HepG2 (cell line): Measurements from ENCODE around the gene RUNDC1. TPM values are rescaled to one million over a fixed set of nuclear protein-coding genes. Genes with fewer than 3 reads are reported as not detected.
A peak's percentile ranks its signal among the peaks of the same experiment; 100 is the strongest.

ENCODE experiments used
- BRCA1 ChIP-seq: sonication (generic); formaldehyde crosslinking; IDR thresholded peaks from 2 replicates; pipeline ENCODE4 v1.4.0; 2020; ENCODE audit warnings: missing genetic modification reagents
- DR1 ChIP-seq: sonication (generic); formaldehyde crosslinking; IDR thresholded peaks from 2 replicates; pipeline ENCODE4 v1.8.0; 2021; ENCODE audit warnings: mild to moderate bottlenecking, missing genetic modification reagents, inconsistent platforms
- GATAD2A ChIP-seq: IDR thresholded peaks from 2 replicates; pipeline ENCODE4 v1.6.1; 2016
- GFI1 ChIP-seq: sonication (generic); formaldehyde crosslinking; IDR thresholded peaks from 2 replicates; pipeline ENCODE4 v1.5.0; 2020; ENCODE audit warnings: missing genetic modification reagents, mild to moderate bottlenecking, borderline replicate concordance
- MXI1 ChIP-seq: IDR thresholded peaks from 3 replicates; pipeline ENCODE4 v1.6.1; 2012; ENCODE audit warnings: low read depth, low read length, inconsistent platforms, borderline replicate concordance
- PRMT3 ChIP-seq: sonication (generic); formaldehyde crosslinking; IDR thresholded peaks from 2 replicates; pipeline ENCODE4 v1.8.1; 2022; ENCODE audit warnings: low read depth, mild to moderate bottlenecking, moderate library complexity, missing genetic modification reagents, borderline replicate concordance
- SALL1 ChIP-seq: sonication (generic); formaldehyde crosslinking; IDR thresholded peaks from 2 replicates; pipeline ENCODE4 v1.8.0; 2022; ENCODE audit warnings: mild to moderate bottlenecking, missing genetic modification reagents
- SP140L ChIP-seq: sonication (generic); formaldehyde crosslinking; IDR thresholded peaks from 2 replicates; pipeline ENCODE4 v1.4.0; 2020; ENCODE audit warnings: missing genetic modification reagents, borderline replicate concordance
- WIZ ChIP-seq: sonication (generic); formaldehyde crosslinking; IDR thresholded peaks from 2 replicates; pipeline ENCODE4 v1.5.1; 2020; ENCODE audit warnings: mild to moderate bottlenecking, missing genetic modification reagents
- ZBTB21 ChIP-seq: sonication (generic); formaldehyde crosslinking; IDR thresholded peaks from 2 replicates; pipeline ENCODE4 v1.4.0; 2020; ENCODE audit warnings: missing genetic modification reagents
- ZNF260 ChIP-seq: sonication (generic); formaldehyde crosslinking; IDR thresholded peaks from 2 replicates; pipeline ENCODE4 v1.4.0; 2020; ENCODE audit warnings: missing genetic modification reagents, low read depth, mild to moderate bottlenecking, borderline replicate concordance
- ZNF30 ChIP-seq: sonication (generic); formaldehyde crosslinking; IDR thresholded peaks from 2 replicates; pipeline ENCODE4 v1.5.0; 2020; ENCODE audit warnings: mild to moderate bottlenecking, missing genetic modification reagents
- ZNF326 ChIP-seq: sonication (generic); formaldehyde crosslinking; IDR thresholded peaks from 2 replicates; pipeline ENCODE4 v1.4.0; 2020; ENCODE audit warnings: missing genetic modification reagents, borderline replicate concordance
- ZNF672 ChIP-seq: sonication (generic); formaldehyde crosslinking; IDR thresholded peaks from 2 replicates; pipeline ENCODE4 v1.8.1; 2022; ENCODE audit warnings: missing genetic modification reagents
- ZNF703 ChIP-seq: sonication (generic); formaldehyde crosslinking; IDR thresholded peaks from 2 replicates; pipeline ENCODE4 v1.5.1; 2020; ENCODE audit warnings: missing genetic modification reagents, mild to moderate bottlenecking, moderate library complexity, borderline replicate concordance
- ZNF747 ChIP-seq: sonication (generic); formaldehyde crosslinking; IDR thresholded peaks from 2 replicates; pipeline ENCODE4 v1.8.1; 2023; ENCODE audit warnings: missing genetic modification reagents, mild to moderate bottlenecking, borderline replicate concordance
- polyA plus RNA-seq, 8 experiments: library from polyadenylated mRNA; depleted of rRNA in 3 of 8; stranded (reverse) in 7 of 8; unstranded in 1 of 8; fragments of >200 nt; fragmentation: Illumina TruSeq in 4 of 8; extraction: Trizol in 4 of 8; gene quantifications; 2 replicates each; pipeline versions ENCODE4 v1.2.1 to v1.2.3, GENCODE V29; 2011 to 2016; ENCODE audit warnings: low read depth in 4 of 8, missing spikeins in 1 of 8, mixed read lengths in 1 of 8; ENCODE audit not compliant: insufficient read depth in 1 of 8
- total RNA-seq, 5 experiments: library from RNA; depleted of rRNA; stranded (reverse); fragments of >200 nt; fragmentation: Illumina TruSeq; extraction: Trizol; gene quantifications; 2 replicates each; pipeline ENCODE4 v1.2.3, GENCODE V29; 2016; ENCODE audit warnings: low read depth in 1 of 5
- TF ChIP-seq, protein P1 (sequence below): sonication (generic); formaldehyde crosslinking; IDR thresholded peaks from 2 replicates; pipeline ENCODE4 v1.4.0; 2020; ENCODE audit warnings: mild to moderate bottlenecking, missing genetic modification reagents
- TF ChIP-seq, protein P2 (sequence below): sonication (generic); formaldehyde crosslinking; IDR thresholded peaks from 2 replicates; pipeline ENCODE4 v1.8.0; 2022; ENCODE audit warnings: low read depth, missing genetic modification reagents
- TF ChIP-seq, protein P3 (sequence below): sonication (generic); formaldehyde crosslinking; conservative IDR thresholded peaks from 2 replicates; pipeline ENCODE4 v1.4.0; 2020; ENCODE audit warnings: mild to moderate bottlenecking, missing genetic modification reagents, moderate library complexity
- TF ChIP-seq, protein P4 (sequence below): sonication (generic); formaldehyde crosslinking; IDR thresholded peaks from 2 replicates; pipeline ENCODE4 v1.4.0; 2020; ENCODE audit warnings: low read depth, mild to moderate bottlenecking, missing genetic modification reagents

Gene RUNDC1
- total and polyA plus RNA-seq, 2 of the 13 experiments (the other 11 are each of a cell fraction or from before 2014, with no cell fraction given) = 10.3 to 11.4 TPM

DNA sequence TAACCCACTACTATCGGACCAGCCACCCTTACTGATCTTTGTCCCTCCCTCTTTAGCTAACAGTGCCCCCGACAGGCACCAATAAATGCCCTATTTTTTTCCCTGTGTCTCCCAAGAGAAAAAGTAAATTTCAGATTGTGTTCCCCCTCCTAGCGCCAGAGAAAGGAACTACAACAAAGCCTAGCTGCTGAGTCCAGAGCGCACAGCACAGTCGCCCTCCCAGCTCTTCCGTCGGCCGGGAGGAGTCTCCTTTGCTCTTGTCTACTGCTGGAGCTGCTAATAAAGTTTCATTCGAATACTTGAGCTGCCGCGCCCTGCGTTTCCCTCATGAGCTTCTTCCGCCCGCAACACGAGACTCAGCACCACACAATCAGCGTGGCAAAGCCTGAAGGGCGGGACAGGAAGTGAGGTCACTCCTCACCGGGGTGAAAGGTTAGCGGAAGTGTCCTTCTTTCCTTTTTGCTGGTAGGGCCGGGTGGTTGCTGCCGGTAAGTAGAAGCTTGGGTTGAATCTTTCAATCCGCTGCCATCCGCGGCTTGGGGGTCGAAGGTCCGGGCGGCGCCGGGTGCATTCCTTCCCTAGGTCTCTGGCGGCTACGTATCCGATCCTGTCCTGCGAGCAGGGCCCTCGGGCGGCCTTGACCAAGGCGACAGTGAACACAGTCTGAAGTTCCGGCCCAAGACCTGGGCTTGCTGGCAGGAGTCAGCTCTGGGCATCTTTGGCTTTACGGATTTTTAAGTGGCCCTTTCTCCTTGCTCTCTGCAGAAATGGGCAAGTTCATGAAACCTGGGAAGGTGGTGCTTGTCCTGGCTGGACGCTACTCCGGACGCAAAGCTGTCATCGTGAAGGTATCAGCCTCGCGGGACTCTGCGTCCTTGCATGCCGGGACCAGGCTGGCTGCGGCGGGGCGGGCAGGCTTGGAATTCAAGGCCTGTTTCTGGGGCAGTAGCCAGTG is 17.9 kb downstream of the RUNDC1 start, which contains the start of gene RPL27 (continued):
- TF ChIP-seq, protein P1, sequence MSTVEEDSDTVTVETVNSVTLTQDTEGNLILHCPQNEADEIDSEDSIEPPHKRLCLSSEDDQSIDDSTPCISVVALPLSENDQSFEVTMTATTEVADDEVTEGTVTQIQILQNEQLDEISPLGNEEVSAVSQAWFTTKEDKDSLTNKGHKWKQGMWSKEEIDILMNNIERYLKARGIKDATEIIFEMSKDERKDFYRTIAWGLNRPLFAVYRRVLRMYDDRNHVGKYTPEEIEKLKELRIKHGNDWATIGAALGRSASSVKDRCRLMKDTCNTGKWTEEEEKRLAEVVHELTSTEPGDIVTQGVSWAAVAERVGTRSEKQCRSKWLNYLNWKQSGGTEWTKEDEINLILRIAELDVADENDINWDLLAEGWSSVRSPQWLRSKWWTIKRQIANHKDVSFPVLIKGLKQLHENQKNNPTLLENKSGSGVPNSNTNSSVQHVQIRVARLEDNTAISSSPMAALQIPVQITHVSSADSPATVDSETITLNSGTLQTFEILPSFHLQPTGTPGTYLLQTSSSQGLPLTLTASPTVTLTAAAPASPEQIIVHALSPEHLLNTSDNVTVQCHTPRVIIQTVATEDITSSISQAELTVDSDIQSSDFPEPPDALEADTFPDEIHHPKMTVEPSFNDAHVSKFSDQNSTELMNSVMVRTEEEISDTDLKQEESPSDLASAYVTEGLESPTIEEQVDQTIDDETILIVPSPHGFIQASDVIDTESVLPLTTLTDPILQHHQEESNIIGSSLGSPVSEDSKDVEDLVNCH (CRISPR knock-in tag) = 0 out of 2 replicates have a peak, but pooled peaks have one; percentile 62
- TF ChIP-seq ZNF672 (CRISPR knock-in tag) (no peak), WIZ (CRISPR knock-in tag) (peak; percentile 86; the same call in 1 of the 2 replicates), SALL1 (CRISPR knock-in tag) (peak; percentile 98), BRCA1 (CRISPR knock-in tag) (peak; percentile 96; the same call in 1 of the 2 replicates), SP140L (CRISPR knock-in tag) (peak; percentile 67), DR1 (CRISPR knock-in tag) (peak; percentile 99), ZNF30 (CRISPR knock-in tag) (peak; percentile 96), ZNF703 (CRISPR knock-in tag) (peak; percentile 97; the same call in 1 of the 2 replicates), MXI1 (peak; percentile 97; the same call in 2 of the 3 replicates), PRMT3 (CRISPR knock-in tag) (no peak; the same call in 1 of the 2 replicates), ZBTB21 (CRISPR knock-in tag) (peak; percentile 86), GATAD2A (CRISPR knock-in tag) (peak; percentile 98), ZNF260 (CRISPR knock-in tag) (no peak), GFI1 (CRISPR knock-in tag) (peak; percentile 85), ZNF747 (peak; percentile 99), ZNF326 (CRISPR knock-in tag) (no peak)
- TF ChIP-seq, protein P2, sequence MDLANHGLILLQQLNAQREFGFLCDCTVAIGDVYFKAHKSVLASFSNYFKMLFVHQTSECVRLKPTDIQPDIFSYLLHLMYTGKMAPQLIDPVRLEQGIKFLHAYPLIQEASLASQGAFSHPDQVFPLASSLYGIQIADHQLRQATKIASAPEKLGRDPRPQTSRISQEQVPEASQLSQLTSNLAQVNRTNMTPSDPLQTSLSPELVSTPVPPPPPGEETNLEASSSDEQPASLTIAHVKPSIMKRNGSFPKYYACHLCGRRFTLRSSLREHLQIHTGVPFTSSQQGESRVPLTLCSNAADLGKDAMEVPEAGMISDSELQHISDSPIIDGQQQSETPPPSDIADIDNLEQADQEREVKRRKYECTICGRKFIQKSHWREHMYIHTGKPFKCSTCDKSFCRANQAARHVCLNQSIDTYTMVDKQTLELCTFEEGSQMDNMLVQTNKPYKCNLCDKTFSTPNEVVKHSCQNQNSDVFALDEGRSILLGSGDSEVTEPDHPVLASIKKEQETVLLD = peak; percentile 87
- TF ChIP-seq, protein P3, sequence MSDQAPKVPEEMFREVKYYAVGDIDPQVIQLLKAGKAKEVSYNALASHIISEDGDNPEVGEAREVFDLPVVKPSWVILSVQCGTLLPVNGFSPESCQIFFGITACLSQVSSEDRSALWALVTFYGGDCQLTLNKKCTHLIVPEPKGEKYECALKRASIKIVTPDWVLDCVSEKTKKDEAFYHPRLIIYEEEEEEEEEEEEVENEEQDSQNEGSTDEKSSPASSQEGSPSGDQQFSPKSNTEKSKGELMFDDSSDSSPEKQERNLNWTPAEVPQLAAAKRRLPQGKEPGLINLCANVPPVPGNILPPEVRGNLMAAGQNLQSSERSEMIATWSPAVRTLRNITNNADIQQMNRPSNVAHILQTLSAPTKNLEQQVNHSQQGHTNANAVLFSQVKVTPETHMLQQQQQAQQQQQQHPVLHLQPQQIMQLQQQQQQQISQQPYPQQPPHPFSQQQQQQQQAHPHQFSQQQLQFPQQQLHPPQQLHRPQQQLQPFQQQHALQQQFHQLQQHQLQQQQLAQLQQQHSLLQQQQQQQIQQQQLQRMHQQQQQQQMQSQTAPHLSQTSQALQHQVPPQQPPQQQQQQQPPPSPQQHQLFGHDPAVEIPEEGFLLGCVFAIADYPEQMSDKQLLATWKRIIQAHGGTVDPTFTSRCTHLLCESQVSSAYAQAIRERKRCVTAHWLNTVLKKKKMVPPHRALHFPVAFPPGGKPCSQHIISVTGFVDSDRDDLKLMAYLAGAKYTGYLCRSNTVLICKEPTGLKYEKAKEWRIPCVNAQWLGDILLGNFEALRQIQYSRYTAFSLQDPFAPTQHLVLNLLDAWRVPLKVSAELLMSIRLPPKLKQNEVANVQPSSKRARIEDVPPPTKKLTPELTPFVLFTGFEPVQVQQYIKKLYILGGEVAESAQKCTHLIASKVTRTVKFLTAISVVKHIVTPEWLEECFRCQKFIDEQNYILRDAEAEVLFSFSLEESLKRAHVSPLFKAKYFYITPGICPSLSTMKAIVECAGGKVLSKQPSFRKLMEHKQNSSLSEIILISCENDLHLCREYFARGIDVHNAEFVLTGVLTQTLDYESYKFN (CRISPR knock-in tag) = peak; percentile 91
- TF ChIP-seq, protein P4, sequence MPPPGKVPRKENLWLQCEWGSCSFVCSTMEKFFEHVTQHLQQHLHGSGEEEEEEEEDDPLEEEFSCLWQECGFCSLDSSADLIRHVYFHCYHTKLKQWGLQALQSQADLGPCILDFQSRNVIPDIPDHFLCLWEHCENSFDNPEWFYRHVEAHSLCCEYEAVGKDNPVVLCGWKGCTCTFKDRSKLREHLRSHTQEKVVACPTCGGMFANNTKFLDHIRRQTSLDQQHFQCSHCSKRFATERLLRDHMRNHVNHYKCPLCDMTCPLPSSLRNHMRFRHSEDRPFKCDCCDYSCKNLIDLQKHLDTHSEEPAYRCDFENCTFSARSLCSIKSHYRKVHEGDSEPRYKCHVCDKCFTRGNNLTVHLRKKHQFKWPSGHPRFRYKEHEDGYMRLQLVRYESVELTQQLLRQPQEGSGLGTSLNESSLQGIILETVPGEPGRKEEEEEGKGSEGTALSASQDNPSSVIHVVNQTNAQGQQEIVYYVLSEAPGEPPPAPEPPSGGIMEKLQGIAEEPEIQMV (CRISPR knock-in tag) = peak; percentile 85
